Measurements from ENCODE around the gene NR1D1. TPM values are rescaled to one million over a fixed set of nuclear protein-coding genes. Genes with fewer than 3 reads are reported as not detected.

NR1D1 gene
- total RNA-seq, 1 donor from 2014 or later = 2.6 TPM

DNA sequence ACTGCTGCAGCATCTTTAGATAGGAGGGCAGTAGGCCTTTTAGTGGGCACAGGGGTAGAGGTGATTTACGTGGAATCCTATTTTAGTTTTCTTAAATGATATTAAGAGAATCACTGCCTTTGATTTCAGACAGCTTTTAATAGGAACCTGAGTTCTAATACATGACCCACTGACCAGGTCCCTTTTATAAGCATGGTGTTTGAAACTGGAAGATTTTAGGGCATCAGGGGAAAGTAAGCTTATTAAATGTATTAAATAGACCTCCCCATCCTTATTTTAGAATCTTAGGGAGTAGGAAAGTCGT lies 23.4 kb upstream of the NR1D1 start:
- H3K36me3 Mint-ChIP-seq (ENCODE audit: low read depth, unreplicated experiment) = peaks cover 27% of the 10 kb centered on the region
- H3K4me3 Mint-ChIP-seq (ENCODE audit: unreplicated experiment) = peak overlapping the region; percentile 100
- peaks cover 6% of the 10 kb centered on the region for H3K9me3 Mint-ChIP-seq (ENCODE audit: unreplicated experiment)
- DNase-seq (ENCODE audit: low spot score) = no peak
- TF ChIP-seq, protein P1, sequence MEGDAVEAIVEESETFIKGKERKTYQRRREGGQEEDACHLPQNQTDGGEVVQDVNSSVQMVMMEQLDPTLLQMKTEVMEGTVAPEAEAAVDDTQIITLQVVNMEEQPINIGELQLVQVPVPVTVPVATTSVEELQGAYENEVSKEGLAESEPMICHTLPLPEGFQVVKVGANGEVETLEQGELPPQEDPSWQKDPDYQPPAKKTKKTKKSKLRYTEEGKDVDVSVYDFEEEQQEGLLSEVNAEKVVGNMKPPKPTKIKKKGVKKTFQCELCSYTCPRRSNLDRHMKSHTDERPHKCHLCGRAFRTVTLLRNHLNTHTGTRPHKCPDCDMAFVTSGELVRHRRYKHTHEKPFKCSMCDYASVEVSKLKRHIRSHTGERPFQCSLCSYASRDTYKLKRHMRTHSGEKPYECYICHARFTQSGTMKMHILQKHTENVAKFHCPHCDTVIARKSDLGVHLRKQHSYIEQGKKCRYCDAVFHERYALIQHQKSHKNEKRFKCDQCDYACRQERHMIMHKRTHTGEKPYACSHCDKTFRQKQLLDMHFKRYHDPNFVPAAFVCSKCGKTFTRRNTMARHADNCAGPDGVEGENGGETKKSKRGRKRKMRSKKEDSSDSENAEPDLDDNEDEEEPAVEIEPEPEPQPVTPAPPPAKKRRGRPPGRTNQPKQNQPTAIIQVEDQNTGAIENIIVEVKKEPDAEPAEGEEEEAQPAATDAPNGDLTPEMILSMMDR (IDR thresholded peaks at IDR 0.05; ENCODE audit: unreplicated experiment) = no peak
- peaks cover 26% of the 10 kb centered on the region for H3K4me1 Mint-ChIP-seq (ENCODE audit: unreplicated experiment)
- H3K27me3 Mint-ChIP-seq (ENCODE audit: unreplicated experiment) = peaks cover 17% of the 10 kb centered on the region
- peak overlapping the region; percentile 84 for H3K27ac Mint-ChIP-seq (ENCODE audit: unreplicated experiment)

DNA sequence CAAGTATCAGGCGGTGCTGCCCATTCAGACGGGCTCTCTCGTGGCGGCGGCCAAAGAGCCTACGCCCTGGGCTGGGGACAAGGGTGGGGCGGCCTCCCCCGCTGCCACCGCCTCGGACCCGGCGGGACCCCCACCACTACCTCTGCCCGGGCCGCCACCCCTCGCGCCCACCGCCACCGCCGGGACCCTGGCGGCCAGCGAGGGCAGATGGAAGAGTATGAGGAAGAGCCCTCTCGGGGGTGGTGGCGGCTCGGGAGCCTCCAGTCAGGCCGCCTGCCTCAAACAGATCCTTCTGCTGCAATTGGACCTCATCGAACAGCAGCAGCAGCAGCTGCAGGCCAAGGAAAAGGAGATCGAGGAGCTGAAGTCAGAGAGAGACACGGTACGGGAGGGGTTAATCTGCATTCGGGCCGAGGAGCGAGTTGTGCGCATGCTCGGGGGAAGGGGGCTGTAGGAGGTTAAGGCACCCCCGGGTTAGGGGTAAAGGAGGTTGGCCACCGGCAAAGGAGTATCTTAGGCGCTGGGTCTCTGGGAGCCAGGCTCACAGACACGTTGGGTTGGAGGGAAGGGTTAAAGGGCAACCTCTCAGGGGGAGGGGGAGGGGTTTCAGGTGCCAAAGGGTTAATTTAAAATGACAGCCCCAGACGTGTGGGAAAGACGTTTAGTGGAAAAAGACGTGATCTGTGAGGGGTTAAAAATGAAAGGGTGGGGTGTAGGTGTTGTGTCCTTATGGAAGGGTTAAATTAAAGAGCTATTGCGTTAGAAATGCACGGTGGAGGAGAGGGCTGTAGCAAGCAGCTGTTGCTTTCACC lies 22.8 kb upstream of the NR1D1 start:
- peaks cover 17% of the 10 kb centered on the region for H3K27me3 Mint-ChIP-seq (ENCODE audit: unreplicated experiment)
- TF ChIP-seq, protein P1 (IDR thresholded peaks at IDR 0.05; ENCODE audit: unreplicated experiment) = no peak
- peaks cover 6% of the 10 kb centered on the region for H3K9me3 Mint-ChIP-seq (ENCODE audit: unreplicated experiment)
- DNase-seq (ENCODE audit: low spot score) = peak; percentile 50
- H3K4me1 Mint-ChIP-seq (ENCODE audit: unreplicated experiment) = peaks cover 26% of the 10 kb centered on the region
- H3K4me3 Mint-ChIP-seq (ENCODE audit: unreplicated experiment) = peak overlapping the region; percentile 100
- H3K36me3 Mint-ChIP-seq (ENCODE audit: low read depth, unreplicated experiment) = peaks cover 27% of the 10 kb centered on the region
- H3K27ac Mint-ChIP-seq (ENCODE audit: unreplicated experiment) = peak overlapping the region; percentile 84

DNA sequence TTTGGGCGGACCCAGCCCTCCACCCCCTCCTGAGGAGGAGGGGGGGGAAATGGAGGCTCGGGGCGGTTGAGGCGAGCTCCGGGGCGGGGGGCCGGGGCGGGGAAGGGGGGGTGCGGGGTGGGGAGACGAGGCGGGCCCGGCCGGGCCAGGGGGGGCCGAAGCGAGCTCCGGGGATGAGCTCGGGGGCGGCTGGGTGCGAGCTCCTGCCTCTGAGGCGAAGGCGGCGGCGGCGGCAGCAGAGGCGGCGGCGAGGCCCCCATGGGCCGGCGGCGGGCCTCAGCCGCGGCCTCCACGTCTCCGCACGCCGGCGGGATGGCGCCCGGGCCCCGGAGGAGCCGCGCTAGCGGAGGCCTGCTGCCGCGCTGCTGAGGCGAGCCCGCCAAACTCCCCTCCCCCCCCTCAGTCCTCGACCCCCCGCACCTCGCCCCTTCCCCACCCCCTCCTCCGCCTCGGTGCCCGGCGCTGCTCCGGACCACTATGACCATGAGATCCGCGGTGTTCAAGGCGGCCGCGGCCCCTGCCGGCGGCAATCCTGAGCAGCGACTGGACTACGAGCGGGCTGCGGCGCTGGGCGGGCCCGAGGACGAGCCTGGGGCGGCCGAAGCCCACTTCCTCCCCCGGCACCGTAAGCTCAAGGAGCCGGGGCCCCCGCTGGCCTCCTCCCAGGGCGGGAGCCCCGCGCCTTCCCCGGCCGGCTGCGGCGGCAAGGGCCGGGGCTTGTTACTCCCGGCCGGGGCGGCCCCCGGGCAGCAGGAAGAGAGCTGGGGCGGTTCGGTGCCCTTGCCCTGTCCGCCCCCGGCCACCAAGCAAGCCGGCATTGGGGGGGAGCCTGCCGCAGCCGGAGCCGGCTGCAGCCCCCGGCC lies 22.0 kb upstream of the NR1D1 start:
- Mint-ChIP-seq H3K4me3 (ENCODE audit: unreplicated experiment) (no peak overlapping the region), H3K27me3 (ENCODE audit: unreplicated experiment) (peaks cover 17% of the 10 kb centered on the region), H3K36me3 (ENCODE audit: low read depth, unreplicated experiment) (peaks cover 27% of the 10 kb centered on the region), H3K9me3 (ENCODE audit: unreplicated experiment) (peaks cover 6% of the 10 kb centered on the region), H3K27ac (ENCODE audit: unreplicated experiment) (no peak overlapping the region), H3K4me1 (ENCODE audit: unreplicated experiment) (peaks cover 26% of the 10 kb centered on the region)
- TF ChIP-seq, protein P1 (IDR thresholded peaks at IDR 0.05; ENCODE audit: unreplicated experiment) = no peak
- DNase-seq (ENCODE audit: low spot score) = peak; percentile 61

DNA sequence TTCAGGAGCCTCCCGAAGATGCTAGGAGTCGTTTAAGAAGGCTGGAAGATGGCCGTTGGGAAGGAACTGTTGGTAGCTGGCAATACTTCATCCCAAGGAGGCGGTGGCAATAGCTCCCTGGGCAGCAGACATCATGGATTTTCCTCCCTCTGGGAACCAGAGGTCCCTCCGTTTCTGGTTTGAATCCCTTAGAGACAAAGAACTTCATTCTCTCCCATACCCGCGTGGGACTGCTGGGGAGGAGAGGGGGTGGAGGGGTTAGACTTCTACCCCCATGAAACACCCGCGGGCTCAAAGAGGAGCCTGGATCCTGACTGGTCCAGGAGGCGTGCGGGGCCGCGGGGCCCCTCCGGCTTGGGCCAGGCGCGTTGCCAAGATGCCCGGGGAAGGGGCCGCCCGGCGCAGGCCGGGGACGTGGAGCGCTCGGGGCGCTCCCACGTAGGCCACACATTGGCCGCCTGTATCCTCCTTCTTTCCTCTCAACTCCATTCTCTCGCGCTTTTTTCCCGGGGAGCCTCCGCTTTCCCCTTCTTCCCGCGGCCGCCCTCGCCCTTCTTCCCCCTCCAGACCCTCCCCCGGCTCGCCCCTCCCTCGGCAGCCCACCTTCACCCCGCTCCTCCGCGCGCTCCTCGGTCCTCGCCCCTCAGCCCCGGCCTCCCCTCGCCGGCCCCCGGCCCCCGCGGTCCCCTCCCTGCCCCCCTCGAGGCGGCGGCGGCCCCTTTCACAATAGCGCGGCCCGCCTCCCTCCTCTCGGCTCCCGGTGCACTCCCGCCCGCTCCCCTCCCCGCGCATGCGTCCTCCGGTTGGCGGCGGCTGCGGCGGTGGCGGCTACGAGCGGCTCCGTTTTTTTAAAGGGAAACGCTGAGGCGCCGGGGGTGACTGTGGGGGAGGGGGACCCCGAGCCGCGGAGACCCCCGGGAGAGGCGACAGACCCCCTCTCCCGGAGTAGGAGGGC lies 21.1 kb upstream of the NR1D1 start, which contains the start of gene MSL1:
Gene MSL1 (plus strand): TSS at position 791 of the 955 bp plus-strand sequence. CDS start 642 bp downstream, outside the sequence.
- H3K9me3 Mint-ChIP-seq (ENCODE audit: unreplicated experiment) = peaks cover 6% of the 10 kb centered on the region
- peak within 1 kb of the TSS; percentile 94 for H3K4me3 Mint-ChIP-seq (ENCODE audit: unreplicated experiment)
- H3K4me1 Mint-ChIP-seq (ENCODE audit: unreplicated experiment) = peaks cover 26% of the 10 kb centered on the region
- TF ChIP-seq, protein P1 (IDR thresholded peaks at IDR 0.05; ENCODE audit: unreplicated experiment) = no peak
- peak; percentile 88 for DNase-seq (ENCODE audit: low spot score)
- H3K27ac Mint-ChIP-seq (ENCODE audit: unreplicated experiment) = peak within 1 kb of the TSS; percentile 92
- H3K27me3 Mint-ChIP-seq (ENCODE audit: unreplicated experiment) = peaks cover 19% of the 10 kb centered on the region
- H3K36me3 Mint-ChIP-seq (ENCODE audit: low read depth, unreplicated experiment) = peaks cover 23% of the 10 kb centered on the region
